Glomerular visceral epithelial cell (primary cell): ENCODE data around the gene HNF4A.
"Not testable (repeated sequence)": the region's sequence is repeated elsewhere in the genome, so short reads cannot be mapped to it uniquely, and the experiment has no call there.

Experiments used
- DNase-seq: peaks from one replicate; pipeline ENCODE4 v3.0.0-alpha.2; 2016; ENCODE audit errors: extremely low spot score

Gene HNF4A

GRCh38 chr20:44468044-44468782 is 112.7 kb downstream of the HNF4A start:
- DNase-seq, result no peak

- no peak for DNase-seq
Observed at GRCh38 chr20:44470327-44470726, 114.8 kb downstream of the HNF4A start.

- peak; percentile 18 for DNase-seq
Observed at GRCh38 chr20:44471481-44471882, 116.0 kb downstream of the HNF4A start.

- not testable (repeated sequence) for DNase-seq
Observed at GRCh38 chr20:44472283-44472682, 116.8 kb downstream of the HNF4A start.

GRCh38 chr20:44475372-44475693 is 119.8 kb downstream of the HNF4A start:
- no peak for DNase-seq

- peak; percentile 89 for DNase-seq
Observed at GRCh38 chr20:44475694-44476560, 120.4 kb downstream of the HNF4A start, which contains the start of gene TTPAL. Gene TTPAL, plus strand, starts transcription at chr20:44475874. Its CDS starts 4,126 bp downstream, at chr20:44480000.

- no peak for DNase-seq
Observed at GRCh38 chr20:44477151-44477550, 121.7 kb downstream of the HNF4A start.

GRCh38 chr20:44478206-44478605 is 122.7 kb downstream of the HNF4A start:
- no peak for DNase-seq

- no peak for DNase-seq
Observed at GRCh38 chr20:44479643-44480042, 124.1 kb downstream of the HNF4A start.

- DNase-seq, result no peak
Observed at GRCh38 chr20:44480097-44480496, 124.6 kb downstream of the HNF4A start.

- DNase-seq, result no peak
Observed at GRCh38 chr20:44481719-44482416, 126.4 kb downstream of the HNF4A start.

- DNase-seq, result no peak
Observed at GRCh38 chr20:44483112-44483511, 127.6 kb downstream of the HNF4A start.
